GM18498 (cell line): ENCODE measurements around the gene ZFP64.

Experiments
- ATAC-seq: cut with Tn5 transposase; IDR thresholded peaks from one replicate; pipeline ENCODE4 v1.9.1; 2021; ENCODE audit warnings: mild to moderate bottlenecking, moderate library complexity; ENCODE audit not compliant: unreplicated experiment

The ZFP64 gene

DNA sequence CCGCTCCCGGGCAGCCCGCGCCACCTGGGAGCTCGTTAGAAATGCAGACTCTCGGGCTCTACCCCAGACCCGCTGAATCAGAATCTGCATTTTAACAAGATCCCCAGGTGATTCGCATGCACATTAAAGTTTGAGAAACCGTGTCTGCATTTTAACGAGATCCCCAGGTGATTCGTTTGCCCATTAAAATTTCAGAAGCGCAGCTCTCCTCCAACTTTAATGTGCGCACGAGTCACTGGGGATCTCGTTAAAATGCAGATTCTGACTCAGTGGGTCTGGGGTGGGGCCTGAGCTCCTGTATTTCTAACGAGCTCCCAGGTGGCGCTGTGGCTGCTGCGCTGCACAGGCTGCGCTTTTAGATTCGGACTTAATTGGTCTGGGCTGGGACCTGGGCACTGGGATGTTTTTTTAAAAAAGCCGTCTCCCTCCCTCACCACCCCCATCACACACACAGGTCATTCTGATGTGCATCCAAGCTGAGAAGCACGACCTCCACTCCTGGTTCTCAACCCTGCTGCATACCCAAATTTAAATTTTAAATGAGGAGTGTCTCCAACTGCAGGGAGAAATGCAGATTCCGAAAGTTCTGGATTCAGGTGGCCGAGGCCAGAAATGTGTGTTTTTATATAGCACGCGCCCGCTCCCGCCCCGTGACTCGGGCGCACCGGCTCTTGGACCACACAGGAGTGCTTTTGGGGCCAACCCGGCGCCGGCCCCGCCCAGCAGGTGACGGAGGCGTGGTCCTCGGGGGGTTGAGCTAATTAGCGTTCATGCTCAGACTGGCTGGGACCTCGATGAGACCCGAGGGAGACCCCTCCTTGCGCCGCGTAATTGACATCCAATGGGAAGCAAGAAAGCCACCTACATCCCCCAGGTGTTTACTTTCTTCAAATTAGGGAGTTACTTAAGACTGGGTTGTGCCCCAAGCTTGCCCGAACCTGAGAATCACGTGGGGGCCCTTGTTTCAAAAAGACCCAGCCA is 85.8 kb downstream of the ZFP64 start:
- ATAC-seq, result no peak

DNA sequence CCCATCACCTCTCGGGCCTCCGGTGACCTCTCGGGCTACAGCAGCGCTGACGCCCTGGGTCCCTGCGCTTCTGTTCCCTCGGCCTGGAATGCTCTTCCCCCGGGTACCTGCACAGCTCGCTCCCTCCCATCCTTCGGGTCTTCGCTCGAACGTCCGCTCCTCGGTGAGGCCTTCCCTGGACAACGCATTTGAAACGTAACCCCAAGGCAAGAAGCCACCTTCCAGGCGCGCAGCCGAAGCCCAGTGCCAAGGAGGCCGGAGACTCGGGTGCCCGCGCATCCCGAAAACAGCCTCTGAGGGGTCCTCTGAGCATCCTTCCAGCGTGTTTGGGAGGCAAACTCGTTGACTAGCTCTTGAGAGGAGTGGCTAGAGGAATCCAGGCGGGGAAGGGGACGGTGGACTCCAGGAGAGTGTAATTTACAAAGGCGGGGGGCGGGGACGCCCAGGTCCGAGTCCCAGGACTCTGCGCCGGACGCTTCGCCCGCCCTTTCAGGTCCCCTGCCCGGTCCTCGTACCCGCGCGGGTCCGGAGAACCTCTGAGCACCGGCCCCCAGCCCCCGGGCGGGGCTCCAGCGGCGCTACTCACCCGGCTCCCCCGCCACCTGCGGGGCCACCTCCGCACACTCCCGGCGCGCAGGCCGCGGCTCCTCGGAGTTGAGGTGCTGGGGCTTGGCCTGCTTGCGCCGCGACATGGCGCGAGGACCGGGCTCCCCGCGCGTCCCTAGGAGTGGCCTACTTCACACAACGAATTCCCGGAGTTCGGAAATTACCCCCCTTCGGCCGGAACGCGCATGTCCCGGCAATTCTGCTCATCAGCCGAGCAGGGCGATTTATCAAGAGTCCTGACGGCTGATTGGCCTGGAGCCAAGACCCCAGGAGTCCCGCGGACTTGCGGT is 86.8 kb downstream of the ZFP64 start:
- ATAC-seq, result no peak

DNA sequence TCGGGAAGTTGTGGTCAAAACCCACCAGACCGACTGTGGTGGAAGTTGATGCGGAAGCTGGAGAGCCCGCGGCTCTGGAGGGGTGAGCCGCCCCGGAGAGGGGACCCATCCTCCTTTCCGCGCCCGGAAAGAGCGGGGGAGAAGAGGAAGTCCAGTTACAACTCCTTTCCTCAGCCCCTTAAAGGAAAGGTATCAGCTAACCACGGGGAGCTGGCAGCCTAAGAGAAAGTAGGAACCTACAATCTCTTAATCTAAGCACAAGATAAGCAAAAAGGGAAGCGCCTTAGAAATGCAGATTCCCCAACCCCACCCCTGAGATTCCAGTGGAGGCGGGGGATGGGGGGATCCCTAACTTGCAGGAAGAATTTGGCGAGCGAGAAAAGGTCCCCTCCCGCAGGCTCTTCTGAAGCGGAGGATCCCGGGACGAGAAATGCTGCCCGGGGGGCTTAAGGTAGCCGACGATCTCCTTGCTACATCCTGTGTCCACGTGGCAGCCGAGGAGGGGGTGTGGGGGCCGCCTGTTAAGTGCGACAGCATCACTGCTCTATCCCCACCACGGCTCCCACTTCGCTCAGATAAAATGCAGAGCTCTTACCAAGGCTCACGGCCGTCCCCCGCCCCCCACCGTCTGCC is 87.5 kb downstream of the ZFP64 start:
- ATAC-seq, result no peak

- no peak for ATAC-seq
These were observed 88.2 kb downstream of the ZFP64 start for GRCh38 chr20:52103335-52103912.

- ATAC-seq, result no peak
These were observed 89.0 kb downstream of the ZFP64 start for GRCh38 chr20:52102559-52102958.

DNA sequence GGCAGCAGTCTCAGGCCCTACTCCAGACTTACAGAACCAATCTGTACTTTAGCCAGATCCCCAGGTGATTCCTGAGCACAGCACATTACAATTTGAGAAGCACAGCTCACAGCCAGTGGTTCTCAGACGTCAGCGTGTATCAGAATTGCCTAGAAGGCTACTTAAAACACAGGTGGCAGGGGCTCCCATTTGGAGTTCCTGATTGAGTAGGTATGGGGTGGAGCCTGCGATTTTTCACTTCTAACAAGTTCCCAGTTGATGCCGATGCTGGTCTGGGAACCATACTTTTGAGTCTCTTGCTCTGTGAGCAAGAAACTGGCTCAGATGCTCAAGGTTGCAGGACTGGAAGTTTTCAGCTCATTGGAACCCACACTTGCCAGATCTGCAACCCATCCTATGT is 89.5 kb downstream of the ZFP64 start:
- no peak for ATAC-seq
